ENCODE data around the gene ATP6V0A4.

Gene ATP6V0A4

DNA sequence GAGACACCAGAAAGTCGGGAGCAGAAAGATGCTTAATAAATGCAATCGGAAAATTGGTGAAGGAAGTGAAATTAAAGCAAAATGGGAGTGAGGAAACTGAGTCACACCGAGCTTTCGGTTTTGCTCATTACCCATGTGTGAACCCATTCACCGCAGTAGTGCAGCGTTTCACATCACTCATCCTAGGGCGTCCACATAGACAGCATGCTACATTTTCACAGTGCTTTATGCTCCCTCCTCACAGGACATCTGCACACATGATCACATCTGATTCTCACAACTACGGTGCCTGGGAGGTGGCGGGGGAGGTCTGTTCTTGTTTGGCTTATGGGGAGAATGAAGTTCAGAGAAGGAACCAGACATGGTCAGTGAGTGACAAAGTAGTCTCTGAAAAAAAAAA is 36.6 kb upstream of the ATP6V0A4 start:
- TF ChIP-seq, protein P1, sequence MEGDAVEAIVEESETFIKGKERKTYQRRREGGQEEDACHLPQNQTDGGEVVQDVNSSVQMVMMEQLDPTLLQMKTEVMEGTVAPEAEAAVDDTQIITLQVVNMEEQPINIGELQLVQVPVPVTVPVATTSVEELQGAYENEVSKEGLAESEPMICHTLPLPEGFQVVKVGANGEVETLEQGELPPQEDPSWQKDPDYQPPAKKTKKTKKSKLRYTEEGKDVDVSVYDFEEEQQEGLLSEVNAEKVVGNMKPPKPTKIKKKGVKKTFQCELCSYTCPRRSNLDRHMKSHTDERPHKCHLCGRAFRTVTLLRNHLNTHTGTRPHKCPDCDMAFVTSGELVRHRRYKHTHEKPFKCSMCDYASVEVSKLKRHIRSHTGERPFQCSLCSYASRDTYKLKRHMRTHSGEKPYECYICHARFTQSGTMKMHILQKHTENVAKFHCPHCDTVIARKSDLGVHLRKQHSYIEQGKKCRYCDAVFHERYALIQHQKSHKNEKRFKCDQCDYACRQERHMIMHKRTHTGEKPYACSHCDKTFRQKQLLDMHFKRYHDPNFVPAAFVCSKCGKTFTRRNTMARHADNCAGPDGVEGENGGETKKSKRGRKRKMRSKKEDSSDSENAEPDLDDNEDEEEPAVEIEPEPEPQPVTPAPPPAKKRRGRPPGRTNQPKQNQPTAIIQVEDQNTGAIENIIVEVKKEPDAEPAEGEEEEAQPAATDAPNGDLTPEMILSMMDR (conservative IDR thresholded peaks at IDR 0.05), result no peak
- no peak overlapping the region for H3K27ac ChIP-seq

DNA sequence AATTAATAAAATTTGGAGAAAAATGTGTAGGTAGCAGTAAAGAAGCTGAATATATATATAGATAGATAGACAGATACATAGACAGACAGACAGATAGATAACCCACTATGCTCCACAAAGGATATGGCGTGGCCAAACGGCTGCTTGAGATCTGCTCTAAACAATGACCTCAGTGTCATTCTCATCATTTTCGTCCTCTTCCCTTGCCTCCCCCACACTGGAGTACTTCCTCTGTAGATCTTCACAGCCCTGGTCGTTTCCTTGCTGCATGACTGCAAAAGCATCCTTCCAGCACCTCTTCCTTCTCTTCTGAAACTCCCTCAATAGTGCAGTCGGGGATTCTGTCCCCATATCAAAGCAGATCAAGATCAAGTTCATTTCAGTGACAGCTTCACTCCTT is 35.6 kb upstream of the ATP6V0A4 start:
- TF ChIP-seq, protein P1 (conservative IDR thresholded peaks at IDR 0.05), result no peak
- H3K27ac ChIP-seq, result no peak overlapping the region

DNA sequence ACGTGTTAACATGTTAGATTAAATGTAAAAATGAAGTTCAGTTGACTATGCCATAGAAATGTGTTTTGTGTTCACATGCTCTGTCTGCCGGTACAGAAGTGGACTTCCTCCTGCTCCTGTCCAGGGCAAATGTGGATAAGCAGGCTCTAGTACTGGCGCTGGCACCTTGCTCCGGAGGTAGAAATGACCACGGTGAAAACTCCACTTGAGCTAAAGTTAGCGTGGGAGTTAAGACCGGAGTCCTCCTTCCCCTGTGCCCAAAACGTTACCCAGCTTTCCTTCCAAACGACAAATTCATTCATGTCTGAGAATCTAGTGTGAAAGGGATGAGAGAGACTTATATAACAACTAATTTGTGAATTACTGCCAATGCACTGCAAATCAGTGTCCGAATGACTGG is 35.0 kb upstream of the ATP6V0A4 start:
- no peak overlapping the region for H3K27ac ChIP-seq
- TF ChIP-seq, protein P1 (conservative IDR thresholded peaks at IDR 0.05), result no peak

DNA sequence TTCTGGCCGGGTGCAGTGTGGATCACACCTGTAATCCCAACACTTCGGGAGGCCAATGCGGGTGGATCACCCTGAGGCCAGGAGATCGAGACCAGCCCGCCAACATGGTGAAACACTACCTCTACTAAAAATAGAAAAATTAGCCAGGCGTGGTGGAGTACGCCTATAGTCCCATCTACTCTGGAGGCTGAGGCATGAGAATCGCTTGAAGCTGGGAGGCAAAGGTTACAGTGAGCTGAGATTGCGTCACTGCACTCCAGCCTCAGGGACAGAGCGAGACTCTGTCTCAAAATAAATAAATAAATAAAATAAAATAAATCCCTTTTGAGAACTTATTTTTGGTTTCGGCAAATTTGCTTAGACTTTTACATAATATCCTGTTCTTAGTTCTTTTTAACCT is 31.3 kb upstream of the ATP6V0A4 start:
- no peak overlapping the region for H3K27ac ChIP-seq
- TF ChIP-seq, protein P1 (conservative IDR thresholded peaks at IDR 0.05), result no peak

DNA sequence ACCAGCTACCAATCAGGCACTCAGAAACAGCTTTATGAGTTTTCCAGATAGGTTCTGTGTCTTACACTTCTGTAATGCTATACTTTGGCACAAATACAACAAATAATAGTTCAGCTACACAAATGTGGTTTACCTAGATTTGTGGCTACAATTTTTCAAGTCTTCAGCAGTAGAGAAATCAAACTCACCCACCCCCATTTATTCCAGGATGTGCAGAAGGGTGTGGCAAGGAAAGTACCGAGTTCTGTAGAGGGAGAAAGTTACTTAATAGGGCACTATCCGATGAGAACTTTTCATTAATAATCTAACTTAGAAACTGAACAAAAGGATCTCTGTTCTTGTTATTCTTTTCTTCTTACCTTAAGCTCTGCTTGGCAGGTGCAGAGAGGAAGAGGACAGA is 30.3 kb upstream of the ATP6V0A4 start:
- no peak overlapping the region for H3K27ac ChIP-seq
- TF ChIP-seq, protein P1 (conservative IDR thresholded peaks at IDR 0.05), result no peak

DNA sequence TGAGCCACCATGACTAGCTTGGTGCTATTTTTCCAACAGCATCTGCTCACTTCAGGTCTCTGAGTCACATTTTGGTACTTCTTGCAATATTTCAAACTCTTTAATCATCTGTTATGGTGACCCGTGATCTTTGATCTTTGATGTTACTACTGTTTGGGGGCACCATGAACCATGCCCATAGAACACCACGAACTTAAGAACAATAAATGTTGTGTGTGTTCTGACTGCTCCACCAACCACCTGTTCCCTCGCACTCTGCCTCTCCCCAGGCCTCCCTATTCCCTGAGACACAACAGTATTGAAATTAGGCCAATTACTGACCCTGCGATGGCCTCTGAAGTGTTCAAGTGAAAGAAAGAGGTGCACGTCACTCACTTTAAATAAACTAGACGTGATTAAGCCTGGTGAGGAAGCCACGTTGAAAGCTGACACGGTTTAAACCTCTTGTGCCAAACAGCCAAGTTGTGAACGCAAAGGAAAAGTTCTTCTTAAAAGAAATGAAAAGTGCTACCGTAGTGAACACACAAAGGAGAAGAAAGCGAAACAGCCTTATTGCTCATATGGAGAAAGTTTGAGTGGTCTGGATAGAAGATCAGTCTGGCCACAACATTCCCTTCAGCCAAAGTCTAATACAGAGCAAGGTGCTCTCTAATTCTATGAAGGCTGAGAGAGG is 27.2 kb upstream of the ATP6V0A4 start:
- TF ChIP-seq, protein P1 (conservative IDR thresholded peaks at IDR 0.05), result no peak
- no peak overlapping the region for H3K27ac ChIP-seq

DNA sequence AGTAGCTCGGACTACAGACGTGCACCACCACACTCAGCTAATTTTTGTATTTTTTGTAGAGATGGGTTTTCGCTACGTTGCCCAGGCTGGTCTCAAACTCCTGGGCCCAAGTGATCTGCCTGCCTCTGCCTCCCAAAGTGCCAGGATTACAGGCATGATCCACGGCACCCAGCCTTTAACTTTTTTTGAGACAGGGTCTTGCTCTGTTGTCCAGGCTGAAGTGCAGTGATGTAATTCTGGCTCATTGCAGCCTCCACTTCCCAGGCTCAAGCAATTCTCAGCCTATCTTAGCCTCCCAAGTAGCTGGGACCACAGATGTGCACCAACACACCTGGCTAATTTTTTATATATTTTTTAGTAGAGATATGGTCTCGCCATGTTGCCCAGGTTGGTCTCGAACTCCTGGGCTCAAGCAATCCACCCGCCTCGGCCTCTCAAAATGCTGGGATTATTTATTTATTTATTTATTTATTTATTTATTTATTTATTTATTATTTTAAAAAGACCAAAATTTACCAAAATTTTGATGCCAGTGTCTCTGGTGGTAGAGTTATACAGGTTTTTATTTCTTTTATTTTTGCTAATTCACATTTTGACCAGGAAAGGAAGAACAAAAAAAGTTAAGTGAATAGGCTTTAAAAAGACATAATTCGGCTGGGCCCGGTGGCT is 25.0 kb upstream of the ATP6V0A4 start:
- TF ChIP-seq, protein P1 (conservative IDR thresholded peaks at IDR 0.05), result no peak
- H3K27ac ChIP-seq, result no peak overlapping the region
